Keratinocyte (primary cell): ENCODE results near the gene KCNA3. TPM values are rescaled to one million over a fixed set of nuclear protein-coding genes. Genes with fewer than 3 reads are reported as not detected.

Experiments used
- DNase-seq: peaks from one replicate; pipeline ENCODE4 v3.0.0-alpha.2; 2011; ENCODE audit warnings: low read depth, missing footprints, low spot score
- FAIRE-seq: peaks from 2 replicates; lab custom pipeline; 2011; peaks lifted over from hg19 to GRCh38; lab: Jason Lieb, UNC
- H2AFZ ChIP-seq: 2 replicates; pipeline ENCODE4 v1.6.0; 2012; ENCODE audit warnings: low read length, control low read depth, inconsistent platforms; ENCODE audit not compliant: control insufficient read depth
- H3K27ac ChIP-seq: 2 replicates; pipeline ENCODE4 v1.5.1; 2011; ENCODE audit warnings: low read length; ENCODE audit not compliant: control insufficient read depth, insufficient read depth
- H3K27me3 ChIP-seq: 3 replicates; pipeline ENCODE4 v1.6.0; 2011; ENCODE audit warnings: low read length; ENCODE audit not compliant: control insufficient read depth, insufficient read depth; ENCODE audit errors: extremely low read depth
- H3K36me3 ChIP-seq, 2 experiments: 2 replicates in 1 of 2; 3 replicates in 1 of 2; pipeline ENCODE4 v1.5.1; 2011; ENCODE audit warnings: low read length in 2 of 2, mild to moderate bottlenecking in 1 of 2; ENCODE audit not compliant: control insufficient read depth in 2 of 2, insufficient read depth in 2 of 2; ENCODE audit errors: extremely low read depth in 1 of 2
- H3K4me1 ChIP-seq: 3 replicates; pipeline ENCODE4 v1.5.1; 2011; ENCODE audit warnings: low read length; ENCODE audit not compliant: control insufficient read depth, insufficient read depth; ENCODE audit errors: extremely low read depth
- H3K4me2 ChIP-seq: 3 replicates; pipeline ENCODE4 v1.6.0; 2011; ENCODE audit warnings: low read depth, low read length; ENCODE audit not compliant: control insufficient read depth, insufficient read depth; ENCODE audit errors: extremely low read depth
- H3K4me3 ChIP-seq, 3 experiments: fragments of 200-600 bp in 1 of 3; sonication (generic) in 1 of 3; 2 replicates in 2 of 3; 3 replicates in 1 of 3; pipeline ENCODE4 v1.5.1; 2011 to 2016; ENCODE audit warnings: low read length in 3 of 3, mild to moderate bottlenecking in 3 of 3, control low read depth in 2 of 3, inconsistent platforms in 1 of 3, low read depth in 1 of 3, mixed read lengths in 1 of 3, mixed run types in 1 of 3, moderate library complexity in 1 of 3; ENCODE audit not compliant: control insufficient read depth in 2 of 3, insufficient read depth in 2 of 3; ENCODE audit errors: extremely low read depth in 1 of 3
- H3K79me2 ChIP-seq: 2 replicates; pipeline ENCODE4 v1.6.0; 2012; ENCODE audit warnings: low read length; ENCODE audit not compliant: control insufficient read depth, insufficient read depth
- H3K9ac ChIP-seq: 3 replicates; pipeline ENCODE4 v1.6.0; 2011; ENCODE audit warnings: low read length; ENCODE audit not compliant: control insufficient read depth, insufficient read depth; ENCODE audit errors: extremely low read depth
- H3K9me1 ChIP-seq: 3 replicates; pipeline ENCODE4 v1.6.0; 2011; ENCODE audit warnings: low read length; ENCODE audit not compliant: control insufficient read depth, insufficient read depth; ENCODE audit errors: extremely low read depth
- H3K9me3 ChIP-seq: 2 replicates; pipeline ENCODE4 v1.5.1; 2012; ENCODE audit warnings: low read depth, low read length; ENCODE audit not compliant: control insufficient read depth
- H4K20me1 ChIP-seq: 3 replicates; pipeline ENCODE4 v1.6.0; 2011; ENCODE audit warnings: low read length; ENCODE audit not compliant: control insufficient read depth, insufficient read depth; ENCODE audit errors: extremely low read depth
- CTCF ChIP-seq, 3 experiments: IDR thresholded peaks in 1 of 3; conservative IDR thresholded peaks in 1 of 3; optimal IDR thresholded peaks in 1 of 3; 2 replicates in 2 of 3; 3 replicates in 1 of 3; pipeline versions ENCODE3 to v1.5.1; 2011; ENCODE audit warnings: low read length in 3 of 3, mild to moderate bottlenecking in 3 of 3, moderate library complexity in 2 of 3, control low read depth in 1 of 3, inconsistent platforms in 1 of 3; ENCODE audit not compliant: insufficient read depth in 2 of 3; ENCODE audit errors: extremely low read depth in 1 of 3
- EZH2 ChIP-seq: IDR thresholded peaks from one replicate; pipeline ENCODE4 v1.6.1; 2012; ENCODE audit warnings: inconsistent platforms, mild to moderate bottlenecking, low read length, moderate library complexity
- dilution Hi-C: fragments of 300-500 bp; cut with MboI; formaldehyde crosslinking; loops from one replicate; pipeline ENCODE4 v1.7.0; 2020; ENCODE audit warnings: low sequenced_read_pairs; ENCODE audit not compliant: extremely low pct_ligation_motif_present
- polyA minus RNA-seq, 3 experiments: library from RNA; depleted of rRNA, polyadenylated mRNA; stranded (reverse); fragments of >200 nt; gene quantifications; 1 replicate in 1 of 3; 2 replicates in 1 of 3; 3 replicates in 1 of 3; pipeline ENCODE4 v1.2.3, GENCODE V29; 2011
- polyA plus RNA-seq, 5 experiments: library from polyadenylated mRNA; depleted of rRNA in 3 of 5; stranded (reverse) in 3 of 5; stranded (forward) in 1 of 5; unstranded in 1 of 5; fragments of >200 nt; gene quantifications; 1 replicate in 1 of 5; 2 replicates in 3 of 5; 3 replicates in 1 of 5; pipeline versions ENCODE4 v1.2.1 to v1.2.3, GENCODE V29; 2011 to 2012; ENCODE audit warnings: missing spikeins in 2 of 5, low read depth in 1 of 5, low replicate concordance in 1 of 5

Gene KCNA3
- not detected in 3 replicates for polyA plus RNA-seq
- not detected for polyA plus RNA-seq (2011; ENCODE audit: low read depth)
- polyA plus RNA-seq (2011; cell fraction: cytosol; rRNA removed), result not detected in 2 replicates
- polyA plus RNA-seq (2011; cell fraction: nucleus; rRNA removed), result not detected in 2 replicates
- not detected in 2 replicates for polyA plus RNA-seq (2012; ENCODE audit: low replicate concordance)
- not detected in 3 replicates for polyA minus RNA-seq
- not detected for polyA minus RNA-seq (2011; cell fraction: cytosol; rRNA and poly(A)+ RNA removed)
- not detected in 2 replicates for polyA minus RNA-seq (2011; cell fraction: nucleus; rRNA and poly(A)+ RNA removed)

GRCh38 chr1:110674337-110675059 is at the start of gene KCNA3:
KCNA3 (minus strand) TSS chr1:110674940; CDS start chr1:110674809, 131 bp downstream.
- Histone ChIP-seq H3K36me3 (no peaks in the 10 kb centered on the region), H4K20me1 (no peaks in the 10 kb centered on the region), H3K4me3 (no peak within 1 kb of the TSS), H3K27me3 (peaks cover 56% of the 10 kb centered on the region), H3K79me2 (no peaks in the 10 kb centered on the region), H3K27ac (no peak within 1 kb of the TSS), H3K9me3 (peaks cover 5% of the 10 kb centered on the region), H2AFZ (no peak within 1 kb of the TSS), H3K4me1 (no peaks in the 10 kb centered on the region), H3K4me2 (no peak within 1 kb of the TSS), H3K9me1 (no peaks in the 10 kb centered on the region), H3K9ac (no peak within 1 kb of the TSS)
- DNase-seq, result no peak
- no peak for FAIRE-seq
- TF ChIP-seq EZH2 (peak; percentile 96), CTCF (optimal IDR thresholded peaks at IDR 0.05 in 1 of 3, IDR thresholded peaks at IDR 0.05 in 1 of 3, conservative IDR thresholded peaks at IDR 0.05 in 1 of 3; ENCODE audit: extremely low read depth in 1 of 3, insufficient read depth in 2 of 3, low read length in 3 of 3) (no peak)
- dilution Hi-C loops, result no loop called here

DNA sequence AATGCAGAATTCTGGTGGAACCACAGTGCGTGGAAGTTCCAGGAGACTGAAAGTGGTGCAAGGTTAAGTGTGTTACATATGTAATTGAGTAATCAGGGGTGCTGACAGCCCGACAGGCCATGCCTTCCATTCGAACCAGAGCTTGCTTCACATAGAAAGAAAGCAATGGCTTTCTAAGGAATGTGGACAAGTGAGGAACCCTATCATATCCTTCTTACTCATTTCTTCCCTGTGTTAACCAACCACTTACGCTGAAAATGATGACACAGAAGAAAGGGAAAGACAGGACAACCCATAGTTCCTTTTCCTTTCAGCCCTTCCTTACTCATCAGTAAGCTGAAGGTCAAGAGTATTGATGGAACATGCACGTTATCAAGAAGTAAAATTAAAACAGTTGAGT is 48.1 kb upstream of the KCNA3 start:
- peaks cover 8% of the 10 kb centered on the region for H3K27me3 ChIP-seq
- DNase-seq, result no peak
- H3K79me2 ChIP-seq, result no peaks in the 10 kb centered on the region
- H3K4me2 ChIP-seq, result no peak overlapping the region
- H3K9me3 ChIP-seq, result no peaks in the 10 kb centered on the region
- no peaks in the 10 kb centered on the region for H4K20me1 ChIP-seq
- no peaks in the 10 kb centered on the region for H3K9me1 ChIP-seq
- FAIRE-seq, result no peak
- H3K4me3 ChIP-seq, result no peak overlapping the region
- H3K27ac ChIP-seq, result no peak overlapping the region
- no peaks in the 10 kb centered on the region for H3K36me3 ChIP-seq
- TF ChIP-seq EZH2 (no peak), CTCF (optimal IDR thresholded peaks at IDR 0.05 in 1 of 3, IDR thresholded peaks at IDR 0.05 in 1 of 3, conservative IDR thresholded peaks at IDR 0.05 in 1 of 3; ENCODE audit: extremely low read depth in 1 of 3, insufficient read depth in 2 of 3, low read length in 3 of 3) (no peak)
- no peak overlapping the region for H3K9ac ChIP-seq
- H3K4me1 ChIP-seq, result no peaks in the 10 kb centered on the region
- dilution Hi-C loops, result no loop called here
- no peak overlapping the region for H2AFZ ChIP-seq
